NCI-H510A treated with DMSO at 0.1 percent for 48 hours (cell line): ENCODE measurements around the gene BIRC3.

Source experiments
- DNase-seq: peaks from one replicate; lab custom pipeline; 2025; lab: John Stamatoyannopoulos, UW

The BIRC3 gene

GRCh38 chr11:102317099-102317767, at the start of gene BIRC3:
Gene BIRC3 (plus strand): TSS chr11:102317484. CDS start chr11:102324510, 7,026 bp downstream.
- peak; percentile 92 for DNase-seq

- no peak for DNase-seq
Measured at GRCh38 chr11:102267609-102268008, 49.7 kb upstream of the BIRC3 start.

- DNase-seq: no peak
Measured at GRCh38 chr11:102268083-102268984, 49.0 kb upstream of the BIRC3 start.

- no peak for DNase-seq
Measured at GRCh38 chr11:102268985-102269470, 48.3 kb upstream of the BIRC3 start.

GRCh38 chr11:102269927-102270326, 47.4 kb upstream of the BIRC3 start:
- no peak for DNase-seq

GRCh38 chr11:102272047-102272824, 45.0 kb upstream of the BIRC3 start:
- DNase-seq: no peak

- no peak for DNase-seq
Measured at GRCh38 chr11:102274628-102275027, 42.7 kb upstream of the BIRC3 start.

- no peak for DNase-seq
Measured at GRCh38 chr11:102276362-102276761, 40.9 kb upstream of the BIRC3 start.

- DNase-seq: no peak
Measured at GRCh38 chr11:102276783-102277182, 40.5 kb upstream of the BIRC3 start.

GRCh38 chr11:102279641-102280170, 37.6 kb upstream of the BIRC3 start:
- DNase-seq: peak; percentile 71

GRCh38 chr11:102280245-102280833, 36.9 kb upstream of the BIRC3 start:
- no peak for DNase-seq

GRCh38 chr11:102283116-102283485, 34.2 kb upstream of the BIRC3 start:
- no peak for DNase-seq

- no peak for DNase-seq
Measured at GRCh38 chr11:102284008-102284407, 33.3 kb upstream of the BIRC3 start.

GRCh38 chr11:102286292-102286691, 31.0 kb upstream of the BIRC3 start:
- no peak for DNase-seq

GRCh38 chr11:102287964-102288724, 29.1 kb upstream of the BIRC3 start:
- peak; percentile 80 for DNase-seq

GRCh38 chr11:102288725-102289083, 28.6 kb upstream of the BIRC3 start:
- DNase-seq: no peak

GRCh38 chr11:102289592-102289991, 27.7 kb upstream of the BIRC3 start:
- no peak for DNase-seq

- no peak for DNase-seq
Measured at GRCh38 chr11:102291831-102292230, 25.5 kb upstream of the BIRC3 start.

- DNase-seq: no peak
Measured at GRCh38 chr11:102292933-102293332, 24.4 kb upstream of the BIRC3 start.

GRCh38 chr11:102293873-102294601, 23.2 kb upstream of the BIRC3 start:
- DNase-seq: no peak
